ENCODE measurements around the gene OTULIN.

DNA sequence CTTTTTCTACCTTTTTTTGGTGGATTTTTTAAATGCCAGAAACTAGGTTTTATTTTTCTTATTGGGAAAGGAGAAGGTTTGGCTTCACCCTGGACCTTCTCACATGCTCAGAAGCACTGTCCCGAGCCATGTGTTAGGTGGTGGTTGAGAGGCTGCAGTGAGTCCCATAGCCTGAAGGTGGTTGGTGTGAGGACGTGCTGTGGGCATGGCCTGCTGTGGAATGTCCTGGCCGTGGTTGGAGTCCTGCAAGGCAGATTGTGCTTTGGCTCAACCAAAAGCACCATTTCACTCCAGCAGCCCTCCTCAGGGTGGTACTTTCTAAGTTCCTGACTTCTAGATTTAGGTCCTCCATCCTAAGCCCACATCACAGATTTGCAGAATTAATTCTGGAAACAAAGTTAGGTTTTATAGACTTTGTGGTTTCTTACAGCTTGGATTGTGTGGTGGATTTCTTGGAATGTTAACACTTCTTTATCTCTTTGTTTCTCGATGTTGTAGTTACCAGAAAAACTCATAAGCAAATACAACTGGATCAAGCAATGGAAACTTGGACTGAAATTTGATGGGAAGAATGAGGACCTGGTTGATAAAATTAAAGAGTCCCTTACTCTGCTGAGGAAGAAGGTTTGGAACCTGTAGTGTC is 22.6 kb downstream of the OTULIN start:
- no peak for TF ChIP-seq POLR2A (IDR thresholded peaks at IDR 0.05)
- TF ChIP-seq, protein P1, sequence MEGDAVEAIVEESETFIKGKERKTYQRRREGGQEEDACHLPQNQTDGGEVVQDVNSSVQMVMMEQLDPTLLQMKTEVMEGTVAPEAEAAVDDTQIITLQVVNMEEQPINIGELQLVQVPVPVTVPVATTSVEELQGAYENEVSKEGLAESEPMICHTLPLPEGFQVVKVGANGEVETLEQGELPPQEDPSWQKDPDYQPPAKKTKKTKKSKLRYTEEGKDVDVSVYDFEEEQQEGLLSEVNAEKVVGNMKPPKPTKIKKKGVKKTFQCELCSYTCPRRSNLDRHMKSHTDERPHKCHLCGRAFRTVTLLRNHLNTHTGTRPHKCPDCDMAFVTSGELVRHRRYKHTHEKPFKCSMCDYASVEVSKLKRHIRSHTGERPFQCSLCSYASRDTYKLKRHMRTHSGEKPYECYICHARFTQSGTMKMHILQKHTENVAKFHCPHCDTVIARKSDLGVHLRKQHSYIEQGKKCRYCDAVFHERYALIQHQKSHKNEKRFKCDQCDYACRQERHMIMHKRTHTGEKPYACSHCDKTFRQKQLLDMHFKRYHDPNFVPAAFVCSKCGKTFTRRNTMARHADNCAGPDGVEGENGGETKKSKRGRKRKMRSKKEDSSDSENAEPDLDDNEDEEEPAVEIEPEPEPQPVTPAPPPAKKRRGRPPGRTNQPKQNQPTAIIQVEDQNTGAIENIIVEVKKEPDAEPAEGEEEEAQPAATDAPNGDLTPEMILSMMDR (IDR thresholded peaks at IDR 0.05), result peak in 4 of 12 donors; percentile 15 to 36 (median 24)
